Panc1 (cell line): Measurements from ENCODE around the gene AKAP6.

Experiments used
- CTCF ChIP-seq: fragments of 450-650 bp; IDR thresholded peaks from 2 replicates; pipeline ENCODE4 v1.5.1; 2017; ENCODE audit warnings: mild to moderate bottlenecking
- POLR2AphosphoS5 ChIP-seq: IDR thresholded peaks from 2 replicates; pipeline ENCODE4 v1.6.1; 2012; ENCODE audit warnings: mild to moderate bottlenecking, low read depth, low read length, moderate library complexity
- SIN3A ChIP-seq: IDR thresholded peaks from 2 replicates; pipeline ENCODE4 v1.6.1; 2012; ENCODE audit warnings: low read depth, mild to moderate bottlenecking, low read length, moderate library complexity, borderline replicate concordance; ENCODE audit not compliant: insufficient read depth

- no peak for TF ChIP-seq CTCF
- no peak for TF ChIP-seq POLR2AphosphoS5
- TF ChIP-seq SIN3A = no peak
These were observed 83.0 kb downstream of the AKAP6 start for GRCh38 chr14:32412103-32412502.
